Activated naive CD4-positive, alpha-beta T cell treated with Interleukin-2 at 50 U/mL for 16 hours (primary cell): ENCODE results near the gene COG5.
"Not testable (repeated sequence)": the region's sequence is repeated elsewhere in the genome, so short reads cannot be mapped to it uniquely, and the experiment has no call there.

Experiments
- DNase-seq: peaks from one replicate; pipeline ENCODE4 v3.0.0-alpha.2; 2020

Gene COG5

DNA sequence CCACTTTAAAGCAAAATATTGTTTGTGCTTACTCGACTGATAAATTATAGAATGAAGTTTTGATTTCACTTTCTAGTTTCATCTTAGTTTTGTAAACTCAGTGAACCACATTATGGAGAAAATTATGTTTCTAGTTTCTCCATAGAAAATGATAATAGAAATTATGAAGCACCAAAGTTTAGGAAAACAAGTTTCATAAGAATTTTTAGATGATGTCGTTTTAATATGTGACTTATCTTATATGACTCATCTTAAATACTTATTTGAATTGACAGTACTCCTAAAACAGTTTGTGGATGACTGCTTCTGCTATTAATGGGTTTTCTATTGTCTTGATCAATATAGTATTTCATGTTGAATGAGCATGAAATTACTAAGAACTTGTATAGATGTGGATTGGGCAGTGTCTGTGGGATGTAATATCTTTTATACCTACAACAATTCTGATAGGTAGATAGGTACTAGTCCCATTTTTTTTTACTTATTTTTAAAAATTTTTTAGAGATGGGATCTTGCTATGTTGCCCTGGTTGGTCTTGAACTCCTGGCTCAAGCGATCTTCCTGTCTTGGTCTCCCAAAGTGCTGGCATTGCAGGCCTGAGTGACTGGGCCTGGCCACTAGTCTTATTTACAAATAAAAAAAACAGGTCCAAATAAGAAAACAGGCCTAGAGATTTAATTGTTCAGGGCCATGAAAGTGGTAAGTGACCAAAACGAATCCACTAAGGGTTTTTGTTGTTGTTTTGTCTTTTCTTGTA is 391.3 kb downstream of the COG5 start:
- no peak for DNase-seq

DNA sequence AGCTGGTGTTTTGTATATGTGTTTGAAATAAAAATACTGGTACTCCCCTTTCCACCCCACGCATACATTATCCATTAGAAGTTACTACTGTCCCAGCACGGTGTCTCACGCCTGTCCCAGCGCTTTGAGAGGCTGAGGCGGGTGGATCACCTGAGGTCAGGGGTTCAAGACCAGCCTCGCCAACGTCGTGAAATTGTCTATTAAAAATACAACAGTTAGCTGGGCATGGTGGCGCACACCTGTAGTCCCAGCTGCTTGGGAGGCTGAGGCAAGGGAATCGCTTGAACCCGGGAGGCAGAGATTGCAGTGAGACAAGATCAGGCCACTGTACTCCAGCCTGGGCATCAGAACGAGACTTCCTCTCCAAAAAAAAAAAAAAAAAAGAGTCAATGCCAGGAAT is 392.2 kb downstream of the COG5 start:
- no peak for DNase-seq

DNA sequence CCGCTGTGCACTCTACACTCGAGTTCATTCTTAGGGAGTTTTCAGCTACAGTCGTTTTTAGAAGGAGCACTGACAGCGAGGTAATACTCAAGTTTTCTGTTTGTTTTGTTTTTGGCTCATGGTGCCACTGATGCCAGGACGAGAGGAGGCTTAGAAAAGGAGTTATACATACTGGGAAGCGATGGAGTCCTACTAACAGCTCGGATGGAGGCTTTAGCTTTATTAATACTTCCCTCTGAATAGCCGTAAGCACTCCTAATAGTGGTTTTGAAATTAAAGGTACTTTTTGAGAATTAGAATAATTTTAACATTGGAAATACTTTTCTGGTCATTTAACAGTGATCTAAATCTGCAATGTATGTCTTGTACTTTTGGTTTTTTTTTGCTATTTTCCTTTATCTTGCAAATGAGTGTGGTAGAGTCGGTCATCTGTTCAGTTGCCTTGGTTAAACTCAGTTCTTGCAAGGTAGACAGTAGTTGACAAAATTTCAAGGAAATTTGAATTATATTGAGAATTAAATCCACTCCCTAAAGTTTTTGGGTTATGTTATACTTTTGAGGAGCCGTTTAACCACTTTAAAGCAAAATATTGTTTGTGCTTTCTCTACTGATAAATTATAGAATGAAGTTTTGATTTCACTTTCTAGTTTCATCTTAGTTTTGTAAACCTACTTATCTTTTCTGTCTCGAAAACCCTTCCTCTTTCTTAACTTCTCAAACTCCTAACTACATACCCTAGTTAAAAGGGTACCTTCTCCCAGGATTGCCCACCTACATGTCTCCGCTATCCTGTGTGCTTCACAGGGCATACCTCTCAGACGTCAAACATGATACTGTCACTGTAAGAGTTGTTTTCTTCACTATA is 393.4 kb downstream of the COG5 start:
- no peak for DNase-seq

DNA sequence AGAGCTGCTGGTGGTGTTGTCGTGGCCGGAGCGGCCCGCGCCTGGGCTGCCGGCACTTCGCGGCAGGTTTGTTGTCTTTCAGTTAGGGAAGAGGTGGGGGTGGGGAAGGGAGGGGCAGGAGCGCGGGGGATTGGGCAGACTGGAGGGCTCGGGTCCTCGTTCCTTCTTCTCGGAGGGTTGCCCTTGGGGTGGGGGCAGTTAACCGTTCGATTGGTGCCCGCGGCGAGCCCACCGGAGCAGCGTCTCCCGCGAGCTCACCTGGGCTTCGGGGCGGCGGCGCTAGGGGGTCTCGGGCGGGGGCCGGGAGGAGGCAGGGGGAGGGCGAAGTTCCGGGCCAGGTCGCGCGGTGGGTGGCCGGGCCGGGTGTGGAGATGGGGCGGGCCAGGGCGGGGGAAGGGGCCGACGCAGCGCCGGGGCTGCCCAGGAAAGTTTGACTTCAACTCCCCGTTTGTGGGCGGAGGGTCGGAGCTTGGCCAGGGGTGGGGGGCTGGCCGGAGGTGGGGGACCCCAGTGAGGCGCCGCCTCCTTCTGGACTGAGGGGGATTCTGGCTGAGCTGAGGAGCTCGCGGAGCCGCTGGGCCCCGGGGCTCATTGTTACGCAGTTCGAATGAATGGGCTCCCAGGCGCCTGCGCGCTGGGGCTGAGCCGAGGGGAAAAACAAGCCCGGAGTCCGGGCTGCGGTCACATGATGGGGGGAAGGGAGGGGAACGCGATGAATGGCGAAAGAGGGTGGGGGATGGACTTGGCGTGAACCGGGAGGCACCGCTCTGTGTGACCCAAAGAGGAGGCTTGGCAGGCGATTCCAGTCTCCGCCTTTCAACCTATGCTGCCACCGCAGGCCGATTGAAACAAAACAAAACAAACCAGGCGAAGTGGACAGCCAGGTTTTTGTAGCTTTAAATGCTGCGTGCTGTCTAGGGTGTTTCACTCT is 394.3 kb downstream of the COG5 start:
- DNase-seq, result peak; percentile 87

DNA sequence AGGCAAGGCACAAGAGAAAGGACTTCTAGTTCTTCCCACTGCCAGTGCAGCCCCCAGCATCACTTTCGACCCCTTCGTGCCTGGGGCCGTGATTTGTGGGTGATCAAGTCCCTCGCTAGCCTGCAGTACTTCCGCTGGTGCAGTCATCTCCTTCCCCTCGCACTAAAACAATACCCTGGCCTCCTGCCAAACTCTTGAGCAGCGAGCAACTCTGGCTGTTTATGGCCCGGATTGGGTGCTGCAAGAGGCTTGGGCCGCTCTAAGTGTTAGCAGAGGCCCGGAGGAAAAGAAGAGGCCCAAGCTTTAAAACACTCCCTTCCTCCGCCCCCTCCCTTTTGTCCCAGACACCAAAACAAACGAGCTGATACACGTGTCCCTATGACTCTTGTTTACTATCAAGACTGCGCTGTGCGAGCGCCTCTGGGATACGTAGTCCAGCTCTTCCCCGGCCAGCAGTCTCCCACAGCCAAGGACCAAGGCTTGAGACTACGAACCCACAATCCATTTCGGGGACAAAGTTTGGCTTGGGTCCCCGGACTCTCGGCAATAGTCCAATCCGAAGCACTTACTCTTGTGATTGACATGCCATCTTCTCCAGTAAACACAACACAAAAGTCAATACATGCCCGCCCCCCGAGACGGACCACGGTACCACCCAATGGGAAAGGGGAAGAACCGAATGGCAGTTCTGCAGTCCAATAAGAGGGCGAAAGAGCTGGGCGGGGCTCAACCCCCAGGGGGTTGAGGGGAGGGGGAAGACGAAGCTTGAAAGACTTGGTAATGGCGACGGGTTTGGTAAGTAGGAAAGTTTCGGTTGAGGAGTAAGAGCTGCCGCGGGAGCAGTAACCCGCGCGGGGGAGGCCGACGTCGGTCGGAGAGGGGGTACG is 395.2 kb downstream of the COG5 start, which contains the start of gene HBP1:
TSS of gene HBP1 (plus strand) at position 771 of the 887 bp plus-strand sequence. CDS start 10,891 bp downstream, outside the sequence.
- DNase-seq, result peak; percentile 98

DNA sequence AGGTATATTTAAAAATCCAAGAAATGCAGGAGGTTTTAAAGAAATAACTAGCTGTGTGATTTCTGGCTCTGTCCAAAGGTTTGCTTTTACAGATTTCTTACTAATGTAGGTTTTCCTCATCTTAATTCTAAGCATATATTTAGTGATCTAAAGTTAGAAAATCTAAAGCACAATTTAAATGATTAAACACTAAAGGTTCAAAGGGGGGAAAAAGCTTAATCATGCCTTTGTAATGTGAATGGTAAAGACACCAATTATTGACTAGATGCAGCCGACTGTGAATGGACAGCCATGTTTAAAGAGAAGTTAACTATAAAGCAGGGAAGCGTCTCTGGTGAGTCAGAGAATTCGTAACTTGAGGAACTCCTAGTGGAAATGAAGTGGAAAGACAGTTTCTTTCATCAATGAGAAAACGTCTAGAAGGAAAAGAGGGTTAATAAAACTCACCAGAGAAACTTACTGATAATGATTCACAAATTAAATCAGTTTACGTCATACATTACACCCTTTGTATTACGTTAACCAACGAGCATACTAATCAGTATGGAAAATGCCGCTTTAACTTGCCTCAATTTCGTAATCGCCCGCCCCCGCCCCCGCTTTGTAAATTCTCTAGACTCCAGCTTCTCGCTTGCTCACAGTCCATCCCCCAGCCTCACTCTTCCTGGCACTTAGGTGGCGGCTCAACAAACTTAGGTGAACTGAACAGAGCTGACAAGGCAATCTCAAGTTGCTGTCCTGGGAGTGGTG is 396.1 kb downstream of the COG5 start:
- DNase-seq, result no peak

DNA sequence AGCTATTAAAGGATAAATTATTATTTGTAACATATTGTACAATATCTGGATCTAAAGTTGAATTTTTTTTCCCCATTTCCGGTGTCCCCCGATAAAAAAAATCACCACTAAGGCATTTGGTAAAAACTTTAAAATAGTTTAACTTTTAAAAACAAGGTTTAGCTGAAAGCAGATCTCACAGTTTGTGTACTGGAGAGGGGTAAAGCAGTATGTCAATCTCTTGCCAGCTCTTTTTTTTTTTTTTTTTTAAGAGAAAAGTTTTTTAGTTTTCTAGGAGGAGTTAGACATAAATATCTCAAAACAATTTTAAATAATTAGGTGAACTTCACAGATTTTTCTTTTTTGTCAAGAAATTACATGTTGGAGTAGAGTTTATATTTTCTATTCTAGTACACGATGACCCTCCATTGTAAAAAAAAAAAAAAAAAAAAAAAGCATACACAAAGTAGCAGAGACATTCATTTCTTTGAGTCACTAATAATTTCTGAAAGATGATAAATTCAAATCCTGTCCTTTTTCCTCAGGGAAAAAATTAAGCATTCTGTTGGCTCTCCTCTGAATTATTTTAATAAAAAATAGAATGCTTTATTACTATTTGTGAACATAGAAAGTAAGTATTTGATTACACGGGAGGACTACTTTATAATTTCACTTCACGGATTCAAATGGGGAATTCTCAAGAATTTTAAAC is 396.8 kb downstream of the COG5 start:
- DNase-seq, result no peak

DNA sequence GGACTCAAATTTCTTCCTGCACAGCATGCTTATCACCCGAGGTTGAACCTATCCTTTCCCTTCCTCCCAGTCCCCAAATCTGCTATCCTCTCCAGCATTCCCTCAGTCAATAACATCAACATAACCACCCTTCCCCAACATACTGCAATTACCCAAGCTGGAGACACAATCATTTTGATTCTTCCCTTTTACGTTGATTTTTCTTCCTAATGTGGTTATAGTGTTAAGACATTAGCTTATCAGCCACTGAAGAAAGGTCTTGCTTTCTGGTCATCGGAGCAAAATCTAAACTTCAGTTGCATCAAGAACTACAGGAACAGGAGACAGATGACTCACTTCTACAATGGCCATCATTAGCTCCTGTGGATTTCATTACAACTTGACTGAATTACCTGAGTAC is 398.4 kb downstream of the COG5 start:
- DNase-seq, result no peak

DNA sequence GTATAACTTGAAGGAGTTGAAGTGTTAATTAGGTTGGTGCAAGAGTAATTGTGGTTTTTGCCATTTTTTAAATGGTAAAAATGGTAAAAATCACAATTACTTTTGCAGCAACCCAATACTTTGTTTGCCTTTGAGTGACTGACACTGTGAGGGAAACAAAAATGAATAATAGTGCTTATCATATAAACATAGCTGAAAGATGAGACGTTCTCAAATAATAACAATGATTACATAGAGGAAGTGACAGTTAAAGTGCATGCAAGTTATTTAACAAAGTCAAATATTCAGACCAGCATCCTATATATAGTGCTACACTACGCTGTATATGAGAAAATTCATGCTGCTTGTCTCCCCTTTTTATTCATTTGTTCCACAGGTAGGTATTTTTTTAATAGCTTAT is 399.6 kb downstream of the COG5 start:
- DNase-seq, result no peak

DNA sequence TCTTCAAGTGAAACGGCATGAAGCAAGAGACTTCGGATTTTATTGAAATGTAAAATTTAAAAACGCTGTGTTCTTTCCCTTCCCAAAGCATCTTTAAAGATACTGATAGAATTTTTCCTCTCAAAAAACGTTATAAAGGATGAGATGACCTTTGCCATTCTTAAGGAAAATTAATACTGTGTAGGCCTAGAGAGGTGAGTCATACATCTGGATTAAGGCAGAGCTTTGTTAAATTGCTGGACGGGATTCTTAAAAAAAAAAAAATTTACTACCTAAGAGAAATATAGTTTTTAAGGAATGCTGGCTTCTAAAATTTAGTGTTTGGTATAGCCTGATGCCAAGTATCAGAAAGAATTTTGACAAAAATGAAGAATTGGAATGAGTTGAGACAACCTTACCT is 401.2 kb downstream of the COG5 start:
- no peak for DNase-seq

DNA sequence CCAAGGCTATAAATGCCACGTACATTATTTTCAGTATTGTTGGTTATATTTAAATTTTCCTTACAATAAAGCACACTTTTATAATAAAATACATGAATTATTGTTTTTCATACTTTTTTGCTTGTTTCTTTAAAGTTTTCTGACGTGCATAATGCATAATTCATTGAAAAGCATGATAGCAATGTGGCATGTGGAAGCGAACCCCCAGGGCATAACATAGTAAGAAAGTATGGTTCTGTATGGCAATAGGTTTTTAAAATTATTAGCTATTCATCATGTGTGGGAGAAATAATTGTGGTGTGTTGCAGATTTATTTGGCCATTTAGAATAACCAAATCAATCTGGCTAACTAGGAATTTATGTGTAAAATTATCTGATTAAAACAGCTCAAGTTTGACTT is 402.3 kb downstream of the COG5 start:
- no peak for DNase-seq

DNA sequence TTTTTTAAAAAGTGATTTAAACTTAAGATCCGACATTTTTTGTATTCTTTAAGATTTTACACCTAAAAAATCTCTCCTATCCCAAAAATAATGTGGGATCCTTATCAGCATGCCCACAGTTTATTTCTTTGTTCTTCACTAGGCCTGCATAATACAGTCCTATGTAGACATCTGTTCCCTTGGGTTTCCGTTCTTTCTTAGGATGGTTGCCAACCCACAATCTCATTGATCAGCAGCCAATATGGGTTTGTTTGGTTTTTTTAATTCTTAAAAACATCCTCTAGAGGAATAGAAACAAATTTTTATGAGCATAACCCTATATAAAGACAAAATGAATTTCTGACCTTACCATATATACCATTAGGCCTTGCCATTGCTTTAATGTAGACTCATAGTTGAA is 403.3 kb downstream of the COG5 start:
- DNase-seq, result no peak

DNA sequence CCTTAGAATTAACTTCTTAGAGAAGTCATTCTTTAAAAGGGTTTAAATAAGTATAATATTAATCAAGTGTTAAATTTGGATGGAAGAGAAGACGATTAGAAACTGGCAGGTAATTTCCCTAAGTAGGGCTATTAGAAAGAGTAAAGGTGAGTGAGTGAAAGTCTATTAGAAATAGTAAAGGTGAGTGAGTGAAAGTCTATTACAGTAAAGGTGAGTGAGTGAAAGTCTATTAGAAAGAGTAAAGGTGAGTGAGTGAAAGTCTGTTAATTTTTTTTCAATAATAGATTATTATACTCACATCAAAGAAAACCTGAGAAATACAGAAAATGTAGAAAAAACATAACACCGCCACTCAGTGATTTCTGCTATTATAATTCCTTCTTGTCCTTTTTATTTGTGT is 405.7 kb downstream of the COG5 start:
- DNase-seq, result no peak

DNA sequence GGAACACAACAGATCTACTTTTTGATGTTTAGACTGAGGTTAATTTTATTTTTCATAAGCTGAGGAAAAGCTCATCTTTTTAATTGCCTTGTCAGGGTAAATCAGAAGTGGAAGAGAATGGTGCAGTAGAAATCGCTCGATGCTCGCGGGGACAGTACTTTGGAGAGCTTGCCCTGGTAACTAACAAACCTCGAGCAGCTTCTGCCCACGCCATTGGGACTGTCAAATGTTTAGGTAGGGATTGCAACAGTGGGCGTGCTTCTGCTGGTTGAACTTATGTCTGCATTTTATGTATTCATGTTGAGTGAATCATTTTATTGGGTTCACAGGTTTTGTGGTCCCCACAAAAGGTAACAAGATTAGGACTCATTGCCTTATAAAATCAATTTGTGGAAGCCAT is 406.6 kb downstream of the COG5 start:
- DNase-seq, result no peak

DNA sequence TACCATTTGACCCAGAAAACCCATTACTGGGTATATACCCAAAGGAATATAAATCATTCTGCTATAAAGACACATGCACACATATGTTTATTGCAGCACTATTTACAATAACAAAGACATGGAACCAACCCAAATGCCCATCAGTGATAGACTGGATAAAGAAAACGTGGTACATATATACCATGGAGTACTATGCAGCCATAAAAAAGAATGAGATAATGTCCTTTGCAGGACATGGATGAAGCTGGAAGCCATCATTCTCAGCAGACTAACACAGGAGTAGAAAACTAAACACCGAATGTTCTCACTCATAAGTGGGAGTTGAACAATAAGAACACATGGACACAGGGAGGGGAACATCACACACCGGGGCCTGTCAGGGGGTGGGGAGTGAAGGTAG is 408.0 kb downstream of the COG5 start:
- not testable (repeated sequence) for DNase-seq

DNA sequence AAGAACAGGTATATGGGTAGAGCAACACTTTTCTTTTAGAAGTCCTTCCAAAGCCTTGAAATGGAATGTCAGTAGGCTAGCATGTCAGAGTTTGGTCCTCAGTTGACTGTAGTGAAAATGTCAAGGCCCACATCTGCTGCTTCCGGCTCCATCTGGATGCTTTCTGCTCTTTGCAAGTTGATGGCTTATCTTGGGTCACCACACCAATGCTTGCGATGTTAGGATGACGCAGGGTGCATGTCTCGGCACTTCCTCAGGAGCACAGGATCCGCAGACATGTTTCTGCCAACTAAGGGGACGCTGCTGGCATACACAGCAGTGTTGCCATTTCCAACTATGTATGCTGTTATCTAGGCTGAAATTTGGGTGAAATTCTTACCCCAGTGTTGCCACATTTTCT is 408.9 kb downstream of the COG5 start:
- no peak for DNase-seq

DNA sequence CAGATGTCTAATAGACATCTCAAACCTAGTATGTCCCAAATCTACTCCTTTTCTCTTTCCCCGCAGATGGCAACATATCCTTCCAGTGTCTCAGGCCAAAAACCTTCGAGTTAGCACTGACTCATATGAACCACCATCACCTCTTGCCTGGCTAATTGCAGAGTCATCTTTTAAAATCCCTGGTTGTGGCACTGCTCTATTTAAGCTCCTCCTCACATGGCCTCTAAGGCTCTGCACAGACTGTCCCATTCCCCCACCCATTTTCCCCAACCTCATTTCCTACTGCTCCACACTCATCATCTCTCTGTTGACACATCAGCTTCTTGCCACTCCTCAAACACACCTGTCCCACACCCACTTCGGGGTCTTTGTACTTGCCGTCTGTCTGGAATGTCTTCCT is 411.7 kb downstream of the COG5 start:
- DNase-seq, result no peak
